HG02981 (cell line): ENCODE data around the gene IER5.
"Not testable (repeated sequence)": the region's sequence is repeated elsewhere in the genome, so short reads cannot be mapped to it uniquely, and the experiment has no call there.

ENCODE experiments used
- ATAC-seq: cut with Tn5 transposase; IDR thresholded peaks from one replicate; pipeline ENCODE4 v1.9.1; 2021; ENCODE audit warnings: mild to moderate bottlenecking, moderate library complexity; ENCODE audit not compliant: unreplicated experiment

IER5 gene

DNA sequence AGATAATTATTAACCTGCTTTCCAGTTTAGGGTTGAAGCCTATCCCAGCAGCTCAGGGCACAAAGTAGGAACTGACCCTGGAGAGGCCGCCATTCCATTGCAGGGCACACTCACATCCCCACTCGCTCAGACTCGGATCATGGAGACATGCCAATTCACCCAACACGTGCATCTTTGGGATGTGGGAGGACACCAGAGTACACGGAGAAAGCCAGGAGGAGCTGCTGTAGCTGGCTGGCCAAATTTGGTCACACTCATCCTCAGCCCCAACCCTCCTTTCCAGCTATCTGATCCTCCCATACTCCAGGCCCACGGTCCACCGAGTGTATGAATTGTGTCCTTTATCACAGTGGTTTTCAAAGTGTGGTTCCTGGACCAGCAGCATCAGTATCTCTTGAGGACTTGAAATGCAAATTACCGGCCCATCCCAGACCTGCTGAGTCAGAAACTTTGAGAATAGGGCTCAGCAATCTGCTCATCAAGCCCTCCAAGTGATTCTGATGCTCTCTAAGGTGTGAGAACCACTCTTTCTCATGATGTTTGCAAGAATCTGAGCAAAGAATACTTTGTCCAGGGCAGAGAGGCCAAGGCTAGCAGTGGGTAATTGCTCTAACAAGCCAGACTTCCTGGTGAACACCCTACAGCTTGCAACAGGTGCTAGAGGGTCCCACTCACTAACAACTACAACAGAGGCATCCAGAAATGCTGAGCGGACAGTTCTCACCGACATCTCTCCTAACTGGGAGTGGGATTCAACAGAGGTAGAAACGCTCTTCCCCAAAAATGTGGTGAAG, 26.3 kb downstream of the IER5 start:
- no peak for ATAC-seq

DNA sequence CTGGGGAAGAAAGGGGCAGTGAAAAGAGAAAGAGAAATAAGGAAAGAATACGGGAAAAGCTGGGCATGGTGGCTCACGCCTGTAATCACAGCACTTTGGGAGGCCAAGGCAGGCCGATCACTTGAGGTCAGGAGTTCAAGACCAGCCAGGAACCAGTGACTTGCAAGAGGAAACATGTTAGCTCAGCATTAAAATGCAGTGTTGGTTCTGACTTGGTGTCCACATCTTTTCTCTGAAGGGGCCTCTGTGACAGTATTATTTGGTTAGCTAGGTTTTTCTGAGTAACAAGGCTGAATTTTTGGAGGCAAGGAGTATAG, 26.8 kb downstream of the IER5 start:
- no peak for ATAC-seq

DNA sequence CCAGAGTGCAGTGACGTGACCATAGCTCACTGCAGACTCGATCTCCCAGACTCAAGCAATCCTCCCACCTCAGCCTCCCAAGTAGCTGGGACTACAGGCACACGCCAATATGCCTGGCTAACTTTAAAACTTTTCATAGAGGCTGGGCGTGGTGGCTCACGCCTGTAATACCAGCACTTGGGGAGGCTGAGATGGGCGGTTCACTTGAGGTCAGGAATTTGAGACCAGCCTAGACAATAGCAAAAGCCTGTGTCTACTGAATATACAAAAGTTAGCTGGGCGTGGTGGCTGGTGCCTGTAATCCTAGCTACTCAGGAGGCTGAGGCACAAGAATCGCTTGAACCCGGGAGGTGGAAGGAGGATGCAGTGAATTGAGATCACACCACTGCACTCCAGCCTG, 27.5 kb downstream of the IER5 start:
- ATAC-seq: not testable (repeated sequence)

DNA sequence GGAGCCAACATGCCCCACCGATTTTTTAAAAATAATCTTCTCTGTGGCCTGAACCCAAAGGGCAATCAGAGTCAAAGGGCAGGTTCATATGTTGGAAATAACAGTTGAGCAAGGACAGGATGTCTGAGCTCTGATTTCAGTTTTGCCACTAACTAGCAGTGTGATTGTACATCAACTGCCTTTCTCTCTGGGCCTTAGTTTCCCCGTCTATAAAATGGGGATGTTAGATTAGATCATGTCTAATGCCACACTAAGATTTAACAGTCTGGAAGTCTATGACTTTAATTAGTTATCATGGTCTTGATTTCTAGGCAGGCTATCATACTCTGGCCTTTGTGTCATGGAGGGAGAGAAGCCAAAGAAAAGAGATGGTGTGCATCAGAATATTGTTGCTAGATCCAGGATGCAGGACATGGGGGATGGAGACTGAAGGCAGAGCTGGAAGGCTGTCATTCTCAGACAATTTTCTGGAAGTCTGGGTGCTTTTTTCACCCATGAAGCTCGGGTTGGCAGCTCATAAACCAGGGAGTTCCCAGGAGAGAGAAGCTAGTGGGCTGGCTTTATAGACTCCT, 28.4 kb downstream of the IER5 start:
- ATAC-seq: no peak

DNA sequence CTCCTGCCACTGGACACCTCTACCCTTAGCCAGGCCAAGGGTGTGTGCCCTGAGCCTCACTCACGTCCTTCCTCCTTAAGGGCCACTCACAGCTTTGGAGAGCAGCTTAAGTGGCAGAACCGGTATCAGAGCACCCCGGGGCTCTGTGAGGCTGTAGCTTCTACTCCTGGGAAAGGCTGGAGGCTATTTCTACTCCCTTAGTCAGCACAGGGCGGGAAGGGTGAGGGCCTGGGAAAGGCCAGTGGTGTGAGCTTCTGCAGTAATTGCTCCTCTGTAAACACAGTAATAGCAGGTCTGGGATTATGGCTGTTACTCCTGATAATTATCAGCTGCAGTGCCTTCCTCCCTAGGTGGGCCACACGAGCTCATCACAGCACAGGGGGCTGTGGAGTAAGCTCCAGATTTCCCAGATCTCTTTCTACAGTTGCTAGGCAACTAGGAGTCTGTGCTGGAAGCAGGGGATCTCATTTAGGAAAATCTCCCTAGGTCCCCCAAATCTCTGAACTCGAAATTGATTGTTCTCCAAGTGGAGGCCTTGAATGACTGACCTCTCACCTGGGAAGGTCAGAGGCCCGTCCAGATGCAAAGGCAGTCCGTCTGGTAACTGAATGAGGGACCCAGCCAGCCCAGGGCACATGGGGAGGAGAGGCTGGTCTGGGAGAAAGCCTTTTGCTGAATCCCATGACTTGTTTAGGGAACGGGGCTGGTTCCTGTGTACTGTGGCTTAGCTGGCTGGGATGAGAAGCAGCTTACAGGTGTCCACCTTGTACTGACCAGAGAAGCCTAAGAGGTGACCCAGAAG, 29.3 kb downstream of the IER5 start:
- no peak for ATAC-seq

DNA sequence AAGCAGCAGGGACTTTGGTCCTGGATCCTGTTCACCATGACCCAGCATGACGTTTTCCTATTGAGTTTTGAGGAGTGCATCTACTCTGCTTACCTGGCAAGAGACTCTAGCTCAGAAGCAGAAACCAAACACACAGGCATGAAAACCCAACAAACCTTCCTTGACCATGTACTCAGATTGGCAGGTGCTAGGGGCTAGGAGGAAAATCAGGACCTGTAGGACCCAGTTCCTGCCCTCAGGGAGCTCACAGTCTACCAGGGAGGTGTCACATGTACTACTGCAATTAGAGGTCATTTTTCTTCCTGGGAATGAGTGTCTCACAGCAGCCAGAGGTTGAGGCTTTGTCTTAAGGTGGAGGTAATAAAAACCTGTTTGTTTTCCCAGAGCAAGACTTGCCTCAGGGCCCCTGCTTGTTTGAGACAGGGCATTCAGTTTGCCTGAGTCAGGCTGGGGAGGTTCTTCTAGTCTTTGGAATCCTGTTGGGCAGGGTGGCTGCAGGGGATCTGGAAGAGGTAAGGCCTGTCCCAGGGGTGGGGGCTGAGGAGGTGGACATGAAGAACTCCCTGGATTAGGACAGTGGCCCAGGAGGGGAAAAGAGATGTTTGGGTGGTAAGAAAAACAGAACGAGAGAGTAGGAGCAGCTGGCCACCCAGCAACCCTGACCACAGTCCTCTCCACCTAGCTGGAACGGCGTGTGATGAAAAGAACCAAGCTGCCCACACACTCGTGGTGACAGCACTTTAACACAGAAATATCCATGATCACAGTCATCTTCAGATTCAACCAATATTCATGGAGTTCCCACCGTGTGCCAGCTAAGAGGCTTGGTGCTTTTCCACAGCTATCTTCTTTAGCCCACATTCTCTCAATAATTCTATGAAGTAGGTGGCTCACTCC, 30.8 kb downstream of the IER5 start:
- no peak for ATAC-seq

DNA sequence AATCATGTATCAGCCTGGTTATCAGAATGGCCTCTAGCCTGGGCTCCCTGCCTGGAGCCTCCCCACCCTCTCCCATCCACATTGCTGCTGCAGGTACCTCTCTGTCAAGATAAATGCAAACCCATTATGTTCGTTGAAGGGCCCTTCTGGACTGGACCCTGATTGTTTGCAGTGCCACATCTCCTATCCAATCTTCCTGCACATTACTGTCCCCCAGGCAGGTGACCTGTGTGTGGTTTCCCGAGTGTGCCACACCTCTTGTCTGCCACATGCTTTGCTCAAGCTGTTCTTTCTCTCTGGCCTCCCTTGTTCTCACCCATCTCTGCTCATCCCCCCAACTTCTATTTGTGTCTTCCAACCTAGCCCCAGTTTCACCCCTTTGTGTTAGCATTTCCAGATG, 32.4 kb downstream of the IER5 start:
- no peak for ATAC-seq

DNA sequence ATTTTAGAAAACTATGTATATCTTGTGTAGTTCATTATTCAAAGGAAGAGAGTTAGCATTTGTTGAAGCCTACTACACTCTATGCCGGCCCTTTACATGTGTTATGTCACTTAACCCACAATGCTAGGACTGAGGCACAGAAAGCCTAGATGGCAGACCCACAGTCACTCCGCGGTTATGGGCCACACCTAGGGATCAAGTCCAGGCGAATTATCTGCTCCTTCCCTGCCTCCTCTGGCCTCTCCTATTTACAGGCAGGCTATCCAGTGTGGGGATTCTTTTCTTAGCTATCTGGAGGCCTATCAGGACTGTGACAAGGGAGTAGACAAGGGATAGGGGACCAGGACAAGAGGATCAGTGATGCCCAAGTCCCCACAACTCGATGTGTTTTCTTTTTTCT, 33.0 kb downstream of the IER5 start:
- no peak for ATAC-seq

DNA sequence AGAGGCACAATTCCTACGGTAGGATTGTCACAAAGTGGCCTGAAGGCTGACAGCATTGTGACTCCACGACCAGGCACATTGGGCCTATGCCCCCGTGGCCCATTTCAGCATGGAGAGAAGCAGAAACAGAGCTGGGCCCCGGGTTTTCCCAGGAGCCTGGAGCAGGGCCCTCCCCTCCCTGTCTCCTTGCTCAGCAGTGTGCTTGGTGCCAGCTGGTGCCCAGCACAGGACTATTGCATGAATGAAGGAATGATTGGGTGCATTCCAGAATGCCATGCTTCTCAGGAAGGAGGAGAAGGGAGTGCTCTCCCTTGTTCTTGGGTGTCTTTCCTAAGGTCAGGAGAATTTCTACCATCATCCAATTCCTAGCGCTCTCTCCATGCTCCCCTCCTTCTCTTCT, 33.7 kb downstream of the IER5 start:
- ATAC-seq: no peak

DNA sequence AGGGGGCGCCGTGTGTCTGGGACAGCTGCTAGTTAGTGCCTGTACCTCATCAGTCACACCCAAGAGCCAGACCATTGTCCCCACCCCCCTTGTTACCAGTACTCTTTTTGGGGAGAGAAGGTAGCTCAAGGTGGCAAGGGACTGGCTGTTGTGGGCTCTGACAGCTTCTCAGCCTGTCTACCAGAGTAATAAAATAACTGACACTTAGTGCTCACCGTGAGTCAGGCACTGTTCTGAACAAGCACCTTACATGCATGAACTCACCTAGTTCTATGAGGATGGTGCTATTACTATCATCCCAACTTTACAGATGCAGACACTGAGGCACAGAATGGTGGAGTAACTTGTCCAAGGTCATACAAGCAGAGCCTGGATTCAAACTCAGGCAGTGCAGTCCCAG, 34.7 kb downstream of the IER5 start:
- ATAC-seq: no peak

DNA sequence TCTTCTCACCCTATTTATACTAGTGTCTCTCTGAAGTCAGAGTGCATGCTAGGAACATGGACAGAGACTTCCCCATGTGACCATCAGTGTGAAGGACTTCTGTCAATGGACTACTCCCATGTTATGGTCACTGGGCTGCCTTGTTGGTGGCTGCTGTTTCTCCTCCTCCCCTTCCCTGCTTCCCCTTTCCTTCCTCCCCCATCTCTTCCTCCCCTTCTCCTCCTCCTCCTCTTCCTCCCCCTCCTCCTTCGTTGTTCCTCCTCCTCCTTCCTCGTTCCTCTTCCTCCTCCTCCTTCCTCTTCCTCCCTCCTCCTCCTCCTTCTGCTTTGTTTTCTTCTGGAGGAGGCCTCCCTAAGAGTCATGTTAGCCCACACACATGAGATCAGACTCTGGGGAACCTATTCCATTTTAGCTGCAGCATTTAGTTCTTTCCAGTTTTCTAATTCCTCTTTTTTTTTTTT, 35.8 kb downstream of the IER5 start:
- no peak for ATAC-seq

DNA sequence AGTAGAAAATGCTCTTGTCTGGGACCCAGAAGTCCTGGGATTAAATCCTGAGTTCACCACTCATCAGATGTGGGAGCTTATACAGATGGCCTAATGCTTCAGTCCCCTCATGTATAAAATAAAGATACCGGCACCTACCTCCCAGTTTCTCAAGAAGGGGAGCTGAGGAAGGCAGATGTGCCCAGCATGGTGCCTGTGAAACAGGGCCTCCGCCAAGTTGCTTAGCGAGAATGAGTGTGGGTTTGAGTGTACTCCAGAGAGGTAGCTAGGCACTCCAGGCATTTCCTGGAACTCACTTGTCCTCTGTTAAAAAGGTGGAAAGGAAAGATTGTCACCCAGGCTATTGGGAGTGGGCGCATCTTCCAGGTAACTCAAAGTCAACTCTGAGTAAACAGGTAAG, 37.8 kb downstream of the IER5 start:
- no peak for ATAC-seq

DNA sequence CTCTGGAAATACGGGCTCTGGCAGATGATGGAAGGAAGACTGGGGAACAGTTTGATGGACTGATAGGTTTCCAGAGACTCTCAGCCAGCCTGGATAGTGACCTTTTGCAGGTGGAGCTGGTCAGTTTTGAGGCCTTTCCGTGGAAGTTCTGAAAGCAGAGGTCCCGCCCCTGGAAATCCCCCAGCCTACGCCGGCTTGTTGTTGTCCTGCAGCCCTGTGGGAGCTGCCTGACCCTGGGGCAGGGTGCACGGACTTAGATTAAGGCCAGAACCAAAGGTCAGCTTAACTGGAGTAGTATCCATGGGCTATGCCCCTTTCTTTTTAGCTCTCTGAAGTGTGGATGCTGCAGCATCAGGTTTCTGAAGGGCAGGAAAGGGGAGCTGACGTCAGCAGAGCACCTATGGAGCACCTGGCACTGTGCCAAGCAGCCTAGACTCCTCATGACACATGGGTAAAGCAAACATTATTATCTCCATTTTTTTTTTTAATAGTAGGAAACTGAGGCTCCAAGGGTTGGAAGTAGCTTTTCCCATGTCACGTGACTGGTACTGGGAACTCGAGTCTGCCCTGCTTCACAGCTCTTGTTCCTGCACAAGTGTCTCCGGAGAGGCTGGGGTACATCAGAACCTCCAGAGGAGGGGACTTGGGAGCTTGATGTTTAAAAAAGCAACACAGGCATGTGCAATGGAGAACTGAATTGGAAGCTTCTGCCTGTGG, 38.5 kb downstream of the IER5 start:
- no peak for ATAC-seq

DNA sequence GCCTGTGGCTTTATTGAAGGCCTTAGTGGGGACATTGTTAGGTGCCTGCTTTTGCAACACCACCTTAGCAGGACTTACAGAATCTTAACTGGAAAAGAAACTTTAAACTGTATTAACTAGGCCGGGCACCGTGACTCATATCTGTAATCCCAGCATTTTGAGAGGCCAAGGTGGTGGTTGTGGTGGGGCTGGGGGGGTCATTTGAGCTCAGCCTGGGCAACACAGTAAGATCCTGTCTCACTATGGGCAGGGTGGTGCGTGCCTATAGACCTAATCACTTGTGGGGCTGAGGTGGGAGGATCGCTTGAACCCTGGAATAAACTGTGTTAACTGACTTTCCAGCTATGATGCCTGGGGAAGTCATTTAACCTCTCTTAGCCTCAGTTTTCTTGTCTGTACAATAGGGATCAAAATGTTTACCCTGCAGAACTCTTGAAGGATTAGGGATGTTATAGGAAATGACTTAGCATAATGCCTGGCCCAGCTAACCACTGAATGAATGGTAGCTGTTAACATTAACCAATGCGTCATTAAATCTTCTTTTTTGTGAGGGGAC, 39.5 kb downstream of the IER5 start:
- peak; percentile 23 for ATAC-seq

DNA sequence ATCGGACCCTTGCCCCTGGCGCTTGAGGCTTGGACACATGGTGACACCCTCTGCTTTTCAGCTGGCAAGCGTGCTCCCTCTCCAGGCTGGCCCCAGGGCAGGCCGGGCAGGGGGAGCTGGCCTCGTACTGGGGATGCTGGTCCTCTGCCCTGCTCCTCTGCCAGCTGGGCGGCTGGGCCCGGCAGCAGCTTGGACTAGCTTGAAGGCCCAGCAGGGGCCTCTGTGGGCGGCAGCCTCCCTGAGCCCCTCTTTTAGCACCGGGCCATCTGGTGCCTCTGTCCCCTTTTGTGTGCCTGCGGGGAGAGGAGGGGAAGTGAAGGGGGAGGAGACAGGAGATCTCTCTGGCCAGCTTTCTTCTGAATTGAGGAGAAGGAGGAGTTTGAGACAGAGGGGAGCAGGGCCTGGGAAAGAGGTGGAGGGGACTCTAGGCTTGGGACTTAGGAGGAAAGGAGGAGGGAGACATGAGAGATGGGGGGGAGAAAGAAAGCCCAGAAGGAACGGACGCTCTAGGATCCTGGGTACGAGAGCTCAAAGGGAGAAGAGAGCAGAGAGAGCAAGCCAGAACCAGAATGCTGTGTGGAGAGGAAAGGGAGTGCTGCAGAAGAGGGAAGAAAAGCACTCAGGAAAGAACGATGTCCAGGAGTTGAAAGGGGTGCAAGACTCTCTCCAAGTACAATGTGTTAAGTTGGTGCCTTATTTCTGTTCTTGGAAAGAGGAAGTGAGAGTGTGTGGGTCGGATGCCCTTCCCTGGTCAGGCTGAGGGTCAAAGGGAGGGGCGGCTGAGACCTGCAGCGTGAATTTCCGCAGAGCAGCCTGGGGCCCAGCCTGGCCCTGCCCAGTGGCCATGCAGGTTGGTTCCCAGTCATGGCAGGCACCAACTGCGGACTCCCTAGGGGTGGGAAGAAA, 40.3 kb downstream of the IER5 start:
- ATAC-seq: peak; percentile 52

DNA sequence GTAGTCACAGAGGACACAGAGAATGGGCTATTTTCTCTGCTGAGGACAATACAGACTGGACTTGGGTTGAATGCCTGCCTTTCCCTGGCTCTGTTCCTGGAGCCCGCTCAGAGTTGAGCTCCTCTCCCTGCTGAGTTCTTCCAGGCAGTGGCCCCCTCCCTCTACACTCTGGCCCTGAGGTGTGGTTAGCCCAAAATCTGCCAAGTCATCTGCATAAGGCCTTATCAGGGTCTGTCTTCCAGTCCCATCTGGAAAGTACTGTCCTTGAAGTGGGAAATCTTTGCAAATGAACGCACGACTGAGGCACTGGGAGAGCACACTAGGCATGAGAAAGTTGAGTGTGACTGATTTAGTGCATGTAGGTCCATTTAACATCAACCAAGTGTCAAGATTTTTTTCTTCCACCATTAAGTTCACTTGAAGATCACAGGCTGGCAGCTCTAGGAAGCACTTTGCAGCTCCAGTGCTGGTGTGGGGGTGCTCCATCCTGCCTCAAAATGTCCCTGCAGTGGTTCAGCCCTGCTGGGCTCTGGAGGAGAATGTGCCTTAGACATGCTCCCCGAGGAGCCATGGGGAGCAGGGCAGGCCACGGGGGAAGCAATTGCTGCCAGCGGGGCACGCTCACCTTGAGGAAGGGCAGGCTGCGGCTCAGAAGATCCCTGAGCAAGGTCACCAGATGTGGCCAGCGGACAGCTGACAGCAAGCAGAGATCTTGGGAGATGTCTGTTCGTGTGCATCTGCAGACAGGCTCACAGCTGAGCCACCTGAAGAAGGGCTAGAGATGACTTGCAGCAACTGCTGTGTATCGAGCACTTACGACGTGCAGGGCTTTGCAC, 41.5 kb downstream of the IER5 start:
- no peak for ATAC-seq

DNA sequence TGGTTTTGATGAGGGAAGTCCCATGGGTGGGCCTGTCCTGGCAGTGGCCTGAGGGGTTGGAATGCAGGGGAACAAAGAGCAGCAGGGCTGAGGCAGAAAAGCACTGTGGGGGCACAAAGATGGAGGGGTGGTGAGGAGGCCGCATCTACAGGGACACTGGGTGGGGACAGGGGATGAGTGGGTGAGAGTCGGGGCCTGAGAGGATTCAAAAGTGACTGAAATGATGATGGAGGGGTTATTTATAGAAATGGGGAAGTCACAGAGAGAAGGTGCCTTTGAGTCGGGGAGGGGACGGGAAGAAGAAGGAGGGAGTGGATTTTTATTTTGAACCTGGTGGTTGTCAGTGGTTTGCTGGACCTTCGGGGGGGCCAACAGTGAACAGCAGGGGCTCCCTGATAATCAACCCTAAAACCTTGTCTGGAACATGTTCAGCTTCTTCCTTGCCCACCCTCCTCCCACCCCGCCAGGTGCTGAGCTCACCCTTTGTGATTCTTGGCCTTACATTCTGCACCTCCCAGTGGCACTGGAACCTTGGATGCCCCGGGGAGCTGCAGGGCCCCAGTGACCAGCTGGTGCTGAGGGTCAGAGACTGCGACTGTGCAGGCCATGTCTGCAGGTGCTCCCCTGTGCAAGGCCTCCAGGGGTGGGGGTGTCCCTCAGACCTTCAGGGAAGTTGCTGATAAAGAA, 42.9 kb downstream of the IER5 start:
- peak; percentile 20 for ATAC-seq
